NCI-H146 treated with DMSO at 0.1 percent for 48 hours (cell line): Measurements from ENCODE around the gene PIP5K1C.
A peak's percentile ranks its signal among the peaks of the same experiment; 100 is the strongest.

ENCODE experiments used
- DNase-seq: peaks from one replicate; lab custom pipeline; 2025; ENCODE audit not compliant: unreplicated experiment; lab: John Stamatoyannopoulos, UW

PIP5K1C gene

DNA sequence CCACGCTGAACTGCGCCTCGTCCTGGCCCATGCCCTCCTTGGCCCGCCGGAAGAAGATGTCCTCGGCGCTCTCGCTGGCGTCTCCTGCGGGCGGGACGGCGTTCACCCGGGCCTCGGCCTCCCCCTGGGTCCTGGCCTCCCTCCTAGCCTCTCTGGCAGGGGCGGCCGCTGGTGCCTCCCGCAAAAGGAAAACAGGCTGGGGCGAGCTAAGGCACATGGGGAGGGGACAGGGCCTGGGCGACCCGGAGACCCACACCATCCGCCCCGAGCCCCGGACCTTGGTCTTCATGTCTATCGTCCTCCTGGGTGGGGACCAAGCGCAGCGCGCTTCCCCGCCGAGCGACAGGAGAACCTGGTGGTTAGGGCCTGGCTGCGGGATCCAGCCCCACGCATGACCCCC lies 87.9 kb downstream of the PIP5K1C start:
- no peak for DNase-seq

DNA sequence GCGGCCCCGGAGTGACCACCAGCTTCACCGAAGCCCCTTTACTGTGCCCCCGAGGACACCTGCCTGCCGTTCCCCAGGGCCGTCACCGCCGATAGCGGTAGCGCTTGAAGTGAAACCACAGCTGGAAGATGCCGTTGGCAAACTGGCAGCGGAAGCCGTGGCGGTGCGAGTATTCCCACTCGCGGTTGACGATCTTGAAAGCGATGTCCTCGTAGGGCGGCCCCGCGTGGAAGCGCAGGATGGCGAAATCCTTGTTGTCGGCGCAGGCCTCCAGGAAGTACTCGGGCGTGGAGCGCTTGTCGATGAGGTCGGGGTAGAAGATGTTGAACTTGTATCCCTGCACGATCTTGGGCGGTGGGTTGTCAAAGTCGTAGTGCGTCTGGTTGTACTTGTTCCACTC lies 88.4 kb downstream of the PIP5K1C start:
- no peak for DNase-seq

DNA sequence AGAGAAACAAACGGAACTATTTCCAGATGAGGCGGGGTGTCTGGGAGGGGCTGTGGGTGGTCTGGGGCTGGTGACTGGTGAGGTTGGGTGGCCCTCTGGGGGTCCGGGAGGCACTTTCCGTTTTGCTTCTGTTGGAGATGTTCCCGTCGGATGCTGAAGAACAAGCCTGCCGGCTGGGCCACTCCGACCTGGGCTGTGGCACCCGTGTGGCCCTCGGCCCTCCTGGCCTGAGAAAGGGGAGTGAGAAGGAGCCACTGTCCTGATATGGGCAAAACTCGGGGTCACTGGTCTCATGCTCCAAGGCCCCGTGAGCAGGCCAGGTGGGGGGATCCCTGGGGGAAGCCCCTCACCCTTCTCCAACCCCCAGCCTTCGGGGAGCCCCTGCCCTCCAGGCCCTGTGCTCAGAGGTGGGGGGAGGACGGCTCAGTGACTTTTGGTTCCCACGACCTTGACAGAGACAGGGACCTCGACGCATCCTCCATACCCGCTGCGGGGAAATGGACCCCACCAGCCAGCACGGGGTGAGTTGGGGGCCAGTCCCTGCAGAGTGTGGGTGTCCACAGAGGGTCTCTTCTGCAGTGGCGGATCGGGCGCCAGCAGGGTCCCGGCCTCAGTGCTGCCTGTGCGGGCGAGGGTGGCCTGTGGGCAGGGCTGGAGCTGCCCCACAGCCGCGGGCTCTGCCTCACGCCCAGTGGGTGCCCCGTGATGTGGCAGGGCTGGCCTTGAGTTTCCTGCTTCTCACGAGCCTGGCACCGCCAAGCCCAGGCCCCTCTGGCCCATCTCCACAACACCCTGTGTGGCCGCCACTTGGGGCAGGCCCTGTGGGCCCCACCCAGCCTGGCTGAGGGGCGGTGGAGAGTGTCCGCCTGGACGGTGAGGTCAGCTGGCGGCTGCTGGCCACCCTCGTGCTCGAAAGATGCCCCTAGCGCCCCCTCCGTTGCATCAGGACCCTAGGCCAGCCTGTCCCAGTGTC lies 89.2 kb downstream of the PIP5K1C start:
- DNase-seq = no peak

DNA sequence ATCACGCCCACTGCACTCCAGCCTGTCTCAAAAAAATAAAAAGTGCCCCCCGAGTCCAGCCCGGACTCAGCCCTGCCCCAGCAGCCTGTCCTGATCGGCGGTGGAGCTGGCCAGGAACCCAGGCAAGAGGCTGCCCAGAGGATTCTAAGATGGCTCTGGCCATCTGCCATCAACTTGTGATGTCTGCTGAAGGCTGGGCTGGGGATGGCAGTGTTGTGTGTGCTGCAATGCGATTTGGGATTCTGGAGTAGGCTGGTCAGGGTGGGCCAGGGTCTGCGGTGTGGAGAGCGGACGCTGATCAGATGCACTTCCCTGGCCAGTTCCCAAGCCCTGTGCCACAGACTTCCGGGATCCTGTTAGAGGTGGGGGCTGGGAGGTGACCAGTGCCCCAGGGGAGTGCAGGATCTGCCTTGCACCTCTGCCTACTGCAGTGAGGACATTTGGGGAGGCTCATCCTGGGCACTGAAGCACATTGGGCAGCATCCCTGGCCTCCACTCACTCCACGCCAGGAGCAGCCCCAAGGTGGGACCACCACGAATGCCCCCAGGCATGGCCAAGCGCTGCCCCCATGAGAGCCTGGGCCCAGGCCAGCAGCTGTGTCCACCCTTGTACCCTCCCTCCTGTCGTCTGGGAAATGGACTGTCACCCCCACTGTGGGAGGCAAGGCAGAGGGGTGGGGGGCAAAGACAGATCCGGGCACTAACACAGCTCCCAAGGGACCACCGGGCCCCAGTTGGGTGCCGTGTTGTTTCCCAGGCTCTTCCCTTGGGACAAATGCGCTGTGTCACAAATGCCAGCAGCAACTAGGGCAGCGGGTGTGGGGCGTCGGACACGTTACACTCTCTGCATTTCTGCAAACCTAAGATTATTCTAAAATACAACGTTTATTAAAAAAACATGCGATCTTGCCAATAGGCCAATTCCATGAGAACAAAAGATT lies 90.2 kb downstream of the PIP5K1C start:
- no peak for DNase-seq

DNA sequence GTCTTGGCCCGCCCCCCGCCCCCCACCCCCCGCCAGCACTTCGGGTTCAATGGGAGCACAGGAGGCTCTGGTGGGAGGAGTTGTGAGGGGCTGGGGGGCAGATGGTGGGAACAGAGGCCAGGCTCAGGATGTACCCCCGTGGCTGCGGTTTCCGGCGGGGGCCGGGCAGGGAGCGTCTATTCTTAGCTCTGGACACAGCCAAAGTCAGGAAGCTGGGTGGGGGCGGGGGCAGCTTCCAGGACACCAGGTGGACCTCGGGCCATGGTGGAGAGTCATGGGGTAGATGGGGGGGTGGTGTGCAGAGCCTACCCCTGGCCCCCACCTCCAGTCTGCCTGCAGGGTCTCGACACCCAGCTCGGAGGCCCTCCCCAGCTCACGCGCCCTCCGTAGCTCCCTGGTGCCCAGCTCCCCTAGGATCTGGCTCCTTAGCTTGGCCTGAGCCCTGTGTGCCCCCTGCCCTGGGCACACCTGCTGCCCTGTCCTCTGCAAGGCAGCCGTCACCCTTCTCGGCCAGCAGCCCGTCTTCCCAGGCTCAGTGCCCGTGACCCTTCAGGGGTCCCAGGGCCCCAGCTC lies 91.4 kb downstream of the PIP5K1C start:
- no peak for DNase-seq

DNA sequence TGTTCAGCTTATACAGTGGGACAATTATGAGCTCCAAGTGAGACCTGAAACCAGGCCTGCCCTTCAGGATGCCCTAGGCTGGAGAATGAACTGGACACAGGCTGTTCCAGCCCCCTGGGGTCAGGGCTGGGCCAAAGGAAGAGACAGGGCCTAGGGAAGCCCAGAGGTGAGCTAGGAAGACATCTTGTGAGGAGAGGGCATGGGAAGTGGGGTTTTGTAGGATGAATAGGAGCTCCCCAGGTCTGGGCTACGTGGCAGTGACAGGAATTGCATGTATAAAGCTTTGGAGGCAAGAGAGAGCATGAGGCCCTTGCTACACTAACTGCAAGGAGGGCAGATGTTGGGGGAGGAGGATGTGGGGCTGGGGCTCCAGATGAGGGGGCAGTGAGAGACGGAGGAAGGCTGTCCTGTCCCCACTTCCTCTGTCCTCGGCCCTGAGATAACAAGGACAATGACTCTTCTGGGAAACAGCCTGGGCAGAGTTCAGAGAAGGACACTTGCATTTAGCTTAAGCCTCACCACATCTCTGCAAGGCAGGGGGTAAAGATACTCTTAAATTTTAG lies 92.1 kb downstream of the PIP5K1C start:
- no peak for DNase-seq

DNA sequence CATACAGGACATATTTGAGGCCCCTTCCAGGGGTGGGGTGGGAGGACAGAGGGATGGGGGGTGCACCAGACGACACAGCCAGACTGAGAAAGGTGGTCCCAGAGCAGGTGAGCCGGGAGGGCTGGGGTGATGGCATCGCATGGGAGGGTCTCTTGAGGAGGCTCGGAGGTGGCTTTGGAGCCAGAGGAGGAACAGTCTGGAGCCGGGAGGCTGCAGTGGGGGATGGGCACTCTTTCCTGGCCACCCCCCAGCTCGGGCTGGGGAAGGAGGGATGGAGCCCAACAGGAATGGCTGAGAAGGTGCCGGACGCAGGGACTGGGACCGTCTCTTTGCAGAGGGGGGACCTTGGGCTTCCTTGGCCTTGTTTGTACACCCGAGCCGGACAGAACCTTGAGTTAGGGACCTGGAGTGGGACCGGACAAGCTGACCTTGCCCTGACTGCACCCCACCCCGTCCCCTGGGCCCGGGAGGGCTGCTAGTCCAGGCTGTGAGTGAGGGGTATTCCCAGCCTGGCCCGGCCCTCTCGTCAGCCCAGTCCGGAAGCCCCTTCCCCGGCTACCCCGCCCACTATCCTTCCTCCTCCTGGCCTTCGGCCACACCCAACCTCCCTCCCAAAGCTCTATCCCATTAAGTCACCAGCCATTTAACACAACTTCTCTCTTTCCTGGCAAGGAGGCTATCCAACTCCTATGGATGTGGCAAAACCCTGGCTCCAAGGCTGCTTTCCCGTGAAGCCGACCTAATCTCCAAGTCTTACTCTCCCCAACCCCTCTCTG lies 92.8 kb downstream of the PIP5K1C start:
- no peak for DNase-seq

DNA sequence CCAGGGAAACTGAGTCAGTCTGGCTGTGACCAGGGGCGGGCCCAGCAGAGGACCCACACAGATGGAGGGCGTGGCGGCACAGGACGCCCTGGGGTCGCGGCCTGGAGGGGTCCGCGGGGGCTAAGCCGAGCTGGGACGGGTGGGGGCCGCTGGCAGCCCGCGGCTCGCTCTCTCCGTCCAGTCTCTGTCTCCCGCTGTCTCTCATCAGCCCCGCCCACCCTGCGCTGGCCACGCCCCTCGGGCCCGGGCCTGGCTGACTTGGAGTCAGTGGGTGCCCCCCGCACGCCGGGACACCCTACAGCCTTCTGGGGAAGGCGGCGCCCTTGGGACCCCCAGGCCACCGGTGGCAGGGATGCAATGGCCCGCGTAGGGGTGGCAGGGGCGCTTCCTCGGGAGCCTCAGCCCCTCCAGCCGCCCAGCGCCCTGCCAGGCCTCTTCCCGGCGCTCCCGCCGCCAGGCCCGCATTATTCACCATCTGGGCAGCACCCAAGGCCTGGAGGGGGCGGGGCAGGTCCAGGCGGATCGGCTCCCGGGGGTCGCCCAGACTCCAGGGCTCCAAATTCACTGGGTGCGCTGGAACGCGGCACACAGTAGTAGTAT lies 93.5 kb downstream of the PIP5K1C start, which contains the start of gene TBXA2R:
Gene TBXA2R, minus strand, starts transcription at position 186 of the 600 bp plus-strand sequence. CDS start 6,241 bp downstream, outside the sequence.
- DNase-seq = peak; percentile 5

DNA sequence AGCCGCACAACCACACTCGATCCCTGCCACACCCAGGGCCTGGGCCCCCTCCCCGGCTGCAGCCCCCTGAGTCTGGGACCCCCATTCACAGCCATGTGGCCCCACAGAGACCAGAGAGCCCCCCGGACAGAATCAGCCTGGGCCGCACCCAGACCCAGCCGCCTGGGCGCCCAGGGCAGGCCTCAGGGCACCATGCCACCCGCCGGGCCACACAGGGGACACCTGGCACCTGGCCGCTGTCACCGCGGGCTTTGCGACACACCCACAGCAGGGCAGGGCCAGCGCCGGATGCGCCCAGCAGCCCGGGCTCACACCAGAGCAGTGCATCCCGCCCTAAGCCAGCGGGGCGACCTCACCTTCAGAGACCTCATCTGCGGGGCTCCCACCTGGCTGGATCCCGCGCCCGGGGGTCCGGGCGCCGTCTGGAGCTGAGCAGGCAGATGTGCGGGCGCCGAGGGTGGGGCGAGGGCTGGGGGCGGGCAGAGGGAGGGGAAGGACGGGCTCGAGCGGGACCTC lies 94.0 kb downstream of the PIP5K1C start:
- DNase-seq = peak; percentile 13

DNA sequence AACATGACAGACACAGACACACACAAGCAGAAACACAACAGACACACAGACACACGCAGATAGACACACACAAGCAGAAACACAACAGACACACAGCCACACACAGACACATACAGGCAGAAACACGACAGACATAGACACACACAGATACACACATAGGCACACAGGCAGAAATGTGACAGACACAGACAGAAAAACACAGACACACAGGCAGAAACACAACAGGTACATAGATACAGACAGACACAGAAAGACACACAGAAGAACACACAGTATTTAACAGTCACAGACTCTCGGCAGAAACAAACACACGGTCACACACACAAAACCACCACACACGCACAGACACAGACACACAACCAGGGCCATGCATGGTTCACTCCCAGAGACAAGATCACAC lies 94.5 kb downstream of the PIP5K1C start:
- no peak for DNase-seq

DNA sequence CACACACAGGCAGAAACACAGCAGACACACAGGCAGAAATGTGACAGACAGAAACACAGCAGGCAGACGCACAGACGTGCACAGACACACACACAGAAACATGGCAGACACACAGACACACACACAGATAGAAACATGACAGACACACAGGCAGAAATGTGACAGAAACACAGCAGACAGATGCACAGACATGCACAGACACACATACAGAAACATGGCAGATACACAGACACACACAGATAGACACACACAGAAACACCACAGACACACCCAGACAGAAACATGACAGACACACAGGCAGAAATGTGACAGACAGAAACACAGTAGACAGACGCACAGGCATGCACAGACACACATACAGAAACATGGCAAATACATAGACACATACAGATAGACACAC lies 94.9 kb downstream of the PIP5K1C start:
- no peak for DNase-seq

DNA sequence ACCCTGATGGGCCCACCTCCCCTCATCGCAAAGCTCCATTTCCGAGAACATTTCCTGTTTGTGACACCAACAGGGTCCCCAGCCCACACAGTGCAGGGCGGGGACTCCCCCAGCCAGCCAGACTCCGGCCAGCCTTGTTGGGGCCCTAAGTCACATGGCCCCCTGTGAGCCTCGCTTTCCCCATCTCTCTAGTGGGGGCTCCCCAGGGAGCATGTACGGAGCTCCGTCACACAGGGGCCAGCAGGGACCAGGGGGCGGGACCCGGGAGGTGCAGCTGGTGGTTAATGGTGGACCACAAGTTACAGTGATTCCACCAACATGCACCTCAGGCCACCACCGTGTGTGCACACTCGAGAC lies 95.3 kb downstream of the PIP5K1C start:
- no peak for DNase-seq

DNA sequence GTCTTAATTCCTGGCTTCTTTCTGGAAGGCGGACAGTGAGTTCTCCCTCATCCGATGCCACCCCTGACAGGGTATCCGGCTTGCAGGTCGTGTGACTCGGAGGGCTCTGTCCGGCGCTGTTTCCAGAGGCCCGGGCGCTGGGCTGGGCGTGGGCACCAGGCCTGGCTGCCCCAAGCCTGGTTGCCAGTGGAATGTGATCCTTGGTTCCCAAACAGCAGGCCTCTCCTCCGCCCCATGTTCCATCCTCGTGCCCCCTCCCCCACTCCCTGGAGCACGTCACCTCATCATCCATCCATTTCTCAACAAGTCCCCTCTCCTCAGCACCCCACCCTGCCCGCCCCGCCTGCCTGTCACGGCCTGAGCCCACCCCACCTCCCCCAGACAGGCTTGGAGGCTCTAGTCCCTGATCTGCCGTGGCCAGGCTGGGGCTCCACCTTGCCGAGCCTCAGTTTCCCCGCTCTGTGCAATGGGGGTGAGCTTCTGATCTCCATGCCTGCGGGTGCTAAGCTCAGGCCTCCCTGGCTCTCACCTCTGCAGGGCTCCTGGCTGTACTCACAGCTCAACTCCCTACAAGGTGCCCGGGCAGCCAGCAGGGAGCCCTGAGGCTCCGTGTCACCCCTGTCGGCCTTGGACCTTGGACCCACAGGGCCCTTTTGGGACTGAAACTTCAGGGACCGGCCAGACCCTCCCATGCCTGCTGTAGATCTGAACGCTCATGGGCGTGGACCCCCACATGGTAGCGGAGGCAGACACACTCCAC lies 95.9 kb downstream of the PIP5K1C start:
- DNase-seq = no peak

DNA sequence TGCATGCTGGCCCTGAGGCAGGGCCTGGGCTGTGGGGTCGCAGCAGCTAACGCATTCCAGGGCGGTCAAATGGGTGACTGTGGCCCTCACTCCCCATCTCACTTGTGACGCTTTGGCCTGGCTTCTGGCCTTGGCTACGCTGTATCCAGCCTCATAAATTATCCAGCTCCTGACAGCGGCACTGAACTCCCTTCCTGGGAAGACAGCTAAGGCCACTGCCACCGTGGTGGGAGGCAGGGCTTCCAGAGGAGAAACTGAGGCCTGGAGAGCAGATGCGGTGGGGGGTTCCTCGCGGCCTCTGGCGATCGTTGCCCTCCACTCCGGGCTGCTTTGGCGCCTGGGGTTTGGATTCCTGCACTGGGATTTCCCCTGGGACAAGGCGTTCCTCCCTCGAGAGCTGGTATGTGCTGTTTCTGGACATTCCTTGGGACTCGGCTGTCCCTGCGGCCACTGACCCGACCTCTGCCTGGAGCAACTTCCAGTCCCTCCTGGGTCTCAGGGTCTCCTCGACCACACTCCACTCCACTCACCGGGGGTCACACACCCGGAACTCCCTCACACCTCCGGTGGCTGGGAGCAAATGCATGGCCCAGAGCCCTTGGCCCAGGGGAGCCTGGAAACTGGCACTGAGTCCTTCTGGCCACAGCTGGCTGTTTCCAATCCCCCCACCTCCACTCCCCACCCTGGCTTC lies 97.0 kb downstream of the PIP5K1C start:
- no peak for DNase-seq

DNA sequence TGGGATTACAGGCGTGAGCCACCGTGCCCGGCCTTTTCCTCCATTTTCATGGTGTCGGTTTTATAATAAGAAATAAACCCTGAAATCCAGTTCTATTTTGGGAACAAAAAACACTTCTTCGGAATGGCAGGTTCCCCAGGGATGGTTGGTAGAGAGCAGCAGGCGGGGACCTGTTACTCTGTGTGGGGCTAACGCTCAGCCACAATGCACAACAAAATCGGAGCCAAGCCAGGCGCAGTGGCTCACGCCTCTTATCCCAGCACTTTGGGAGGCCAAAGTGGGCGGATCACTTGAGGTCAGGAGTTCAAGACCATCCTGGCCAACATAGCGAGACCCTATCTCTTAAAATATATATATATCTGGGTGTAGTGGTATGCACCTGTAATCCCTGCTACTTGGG lies 99.2 kb downstream of the PIP5K1C start:
- DNase-seq = no peak

DNA sequence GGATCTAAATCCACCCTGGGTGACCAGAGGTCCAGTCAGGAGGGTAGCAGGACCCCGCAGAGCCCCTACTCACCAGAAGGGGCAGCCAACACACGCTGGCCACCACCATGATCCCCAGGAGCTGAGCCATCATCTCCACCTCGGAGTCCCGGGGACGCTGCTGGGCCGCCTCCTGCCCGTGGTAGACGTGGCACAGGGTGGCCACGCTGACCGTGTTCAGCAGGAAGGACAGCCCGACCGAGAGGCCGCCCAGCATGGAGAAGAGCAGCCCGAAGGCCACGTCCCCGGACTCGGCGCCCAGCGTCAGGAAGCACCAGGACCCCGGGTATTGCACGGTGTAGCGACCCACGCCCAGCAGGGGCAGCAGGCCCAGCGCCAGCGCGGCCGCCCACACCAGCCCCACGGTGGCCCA lies 100.5 kb downstream of the PIP5K1C start:
- no peak for DNase-seq

DNA sequence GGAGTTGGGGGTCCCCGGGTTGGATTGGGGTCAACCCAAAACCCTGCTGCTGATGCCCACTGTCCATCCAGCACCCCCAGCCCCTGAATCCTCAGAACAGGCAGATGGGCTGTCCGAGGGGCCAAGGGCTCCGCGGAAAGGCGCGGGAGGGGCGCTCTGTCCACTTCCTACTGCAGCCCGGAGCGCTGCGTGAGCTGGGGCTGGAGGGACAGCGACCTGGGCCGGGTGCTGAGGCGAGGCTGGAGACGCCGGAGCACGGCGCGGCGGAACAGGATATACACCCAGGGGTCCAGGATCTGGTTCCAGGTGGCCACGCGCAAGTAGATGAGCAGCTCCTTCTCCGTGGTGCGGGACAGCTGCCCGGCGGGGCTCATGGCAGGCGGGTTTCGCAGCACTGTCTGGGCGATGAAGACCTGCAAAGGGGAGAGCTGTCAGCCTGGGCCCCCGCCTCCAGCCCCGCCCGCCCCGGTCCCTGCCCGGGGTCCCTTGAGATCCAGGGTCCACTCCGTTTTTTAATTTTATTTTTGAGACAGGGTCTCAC lies 104.7 kb downstream of the PIP5K1C start:
- DNase-seq = no peak

DNA sequence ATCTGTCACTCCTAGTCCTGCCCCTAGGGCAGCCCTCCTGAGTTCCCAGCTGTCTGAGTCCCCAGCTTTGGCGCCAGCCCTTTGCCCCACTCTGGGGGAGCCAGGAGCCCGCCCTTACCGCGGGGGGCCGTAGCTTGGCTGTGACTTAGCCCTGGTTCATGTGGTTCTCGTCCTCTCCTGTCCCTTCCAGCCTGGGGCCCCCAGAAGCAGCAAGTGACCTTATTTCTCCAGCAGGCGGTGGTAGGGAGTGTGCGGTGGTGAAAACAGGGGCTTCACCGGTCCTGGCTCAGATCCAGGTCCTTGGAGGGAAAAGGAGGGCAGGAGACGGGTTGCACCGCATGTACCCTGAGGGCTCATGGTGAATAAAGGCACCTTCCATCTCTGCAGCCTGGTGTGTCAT lies 107.1 kb downstream of the PIP5K1C start:
- no peak for DNase-seq
